ENCODE results near the gene TPRX1.
A peak's percentile ranks its signal among the peaks of the same experiment; 100 is the strongest.
"Not testable (repeated sequence)": the region's sequence is repeated elsewhere in the genome, so short reads cannot be mapped to it uniquely, and the experiment has no call there.

Gene TPRX1

GRCh38 chr19:47801270-47801669 lies 3.1 kb downstream of the TPRX1 start:
- DNase-seq, result no peak

- DNase-seq, result no peak
Measured at GRCh38 chr19:47798904-47799266, 5.5 kb downstream of the TPRX1 start.

GRCh38 chr19:47797996-47798903 lies 6.1 kb downstream of the TPRX1 start:
- no peak for DNase-seq

- no peak for DNase-seq
Measured at GRCh38 chr19:47796785-47797184, 7.6 kb downstream of the TPRX1 start.

DNA sequence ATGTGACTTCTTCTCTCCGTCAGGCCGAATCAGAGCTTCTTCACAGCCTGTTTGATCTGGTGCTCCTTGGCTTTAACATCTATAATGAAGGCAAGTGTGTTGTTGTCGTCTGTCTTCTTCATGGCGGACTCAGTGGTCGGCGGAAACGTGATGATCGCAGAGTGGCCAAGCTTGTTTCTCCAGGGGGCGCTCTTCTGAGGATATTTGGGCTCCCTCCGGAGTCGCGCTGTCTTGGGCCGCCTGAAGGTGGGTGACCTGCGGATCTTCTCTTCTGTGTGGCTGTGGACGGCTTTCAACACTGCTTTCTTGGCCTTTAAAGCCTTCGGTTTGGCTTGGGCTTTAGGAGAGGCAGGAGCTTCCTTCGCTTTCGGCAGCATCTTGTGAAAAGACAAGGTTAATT lies 9.8 kb downstream of the TPRX1 start:
- DNase-seq, result no peak

DNA sequence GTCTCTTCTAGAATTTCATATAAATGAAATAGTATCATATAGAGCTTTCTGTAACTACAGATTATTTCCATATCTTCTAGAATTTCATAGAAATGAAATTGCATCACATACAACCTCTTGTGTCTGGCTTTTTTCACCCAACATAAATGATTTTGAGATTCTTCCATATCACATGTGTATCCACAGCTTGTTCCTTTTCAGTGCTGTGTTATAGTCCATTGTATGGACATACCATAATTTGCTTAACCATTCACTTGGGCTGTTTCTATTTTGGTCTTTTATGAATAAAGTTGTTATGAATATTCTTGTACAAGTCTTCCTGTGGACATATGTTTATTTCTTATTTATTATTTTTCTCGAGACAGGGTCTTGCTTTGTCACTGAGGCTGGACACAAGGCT lies 11.7 kb downstream of the TPRX1 start:
- DNase-seq, result no peak

GRCh38 chr19:47790398-47790814 lies 13.9 kb downstream of the TPRX1 start:
- peak; percentile 69 for DNase-seq

DNA sequence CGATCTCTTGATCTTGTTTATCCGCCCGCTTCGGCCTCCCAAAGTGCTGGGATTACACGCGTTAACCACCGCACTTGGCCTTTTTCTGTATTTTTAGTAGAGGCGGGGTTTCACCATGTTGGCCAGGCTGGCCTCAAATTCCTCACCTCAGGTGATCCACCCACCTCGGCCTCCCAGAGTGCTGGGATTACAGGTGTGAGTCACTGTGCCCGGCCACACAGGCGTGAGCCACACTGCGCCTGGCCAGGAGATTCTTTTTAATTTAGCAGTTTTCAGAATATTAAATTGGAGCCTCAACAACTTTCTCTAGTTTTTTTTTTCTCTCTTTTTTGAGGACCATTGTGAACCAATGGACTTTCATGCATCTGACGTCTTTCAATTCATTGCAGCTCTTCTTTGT lies 14.5 kb downstream of the TPRX1 start:
- not testable (repeated sequence) for DNase-seq

DNA sequence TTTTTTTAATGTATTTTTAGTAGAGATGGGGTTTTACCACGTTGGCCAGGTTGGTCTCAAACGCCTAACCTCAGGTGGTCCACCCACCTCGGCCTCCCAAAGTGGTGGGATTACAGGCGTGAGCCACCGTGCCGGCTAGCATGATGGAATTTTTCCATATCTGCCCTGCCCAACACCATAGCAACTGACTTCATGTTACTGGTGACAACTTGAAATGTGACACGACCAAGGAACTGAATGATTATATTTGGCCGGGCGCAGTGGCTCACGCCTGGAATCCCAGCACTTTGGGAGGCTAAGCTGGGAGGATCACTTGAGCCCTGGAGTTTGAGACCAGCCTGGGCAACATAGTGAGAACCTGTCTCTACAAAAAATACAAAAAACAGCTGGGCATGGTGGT lies 17.0 kb downstream of the TPRX1 start:
- not testable (repeated sequence) for DNase-seq

GRCh38 chr19:47786566-47786965 lies 17.8 kb downstream of the TPRX1 start:
- DNase-seq, result no peak

DNA sequence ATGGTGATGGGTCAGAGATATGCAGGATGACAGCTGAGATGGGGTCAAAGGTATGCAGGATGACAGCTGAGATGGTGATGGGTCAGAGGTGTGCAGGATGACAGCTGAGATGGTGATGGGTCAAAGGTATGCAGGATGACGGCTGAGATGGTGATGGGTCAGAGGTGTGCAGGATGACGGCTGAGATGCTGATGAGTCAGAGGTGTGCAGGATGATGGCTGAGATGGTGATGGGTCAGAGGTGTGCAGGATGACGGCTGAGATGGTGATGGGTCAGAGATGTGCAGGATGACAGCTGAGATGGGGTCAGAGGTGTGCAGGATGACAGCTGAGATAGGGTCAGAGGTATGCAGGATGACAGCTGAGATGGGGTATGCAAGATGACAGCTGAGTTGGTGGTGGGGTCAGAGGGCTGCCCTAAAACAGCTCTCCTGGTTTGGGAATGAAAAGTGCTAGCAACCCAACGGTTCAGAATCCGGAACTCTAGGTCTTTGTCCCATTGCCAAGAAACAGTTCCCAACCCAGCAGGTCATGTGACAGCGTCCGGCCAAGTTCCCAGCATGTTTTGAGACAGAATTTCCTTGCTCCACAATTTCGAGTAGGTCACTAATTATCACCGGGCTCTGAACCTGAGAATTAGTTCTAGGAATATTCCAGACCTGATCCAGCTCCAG lies 22.6 kb downstream of the TPRX1 start:
- DNase-seq, result no peak

DNA sequence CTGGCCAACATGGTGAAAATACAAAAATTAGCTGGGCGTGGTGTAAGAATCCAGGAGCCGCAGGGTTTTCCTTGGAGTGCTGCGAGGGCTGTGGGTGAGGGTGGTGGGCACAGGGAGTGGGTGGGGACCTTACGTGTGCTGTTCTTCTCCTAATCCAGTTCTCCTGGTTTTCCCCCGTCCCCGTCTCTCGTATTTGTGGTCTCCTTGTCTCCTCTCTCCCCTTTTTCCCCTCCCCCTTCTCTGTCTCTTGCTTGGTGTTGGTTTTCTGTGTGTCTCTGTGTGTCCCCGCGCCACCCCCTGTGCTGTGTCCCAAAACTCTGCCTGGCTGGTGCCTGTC lies 24.2 kb downstream of the TPRX1 start:
- DNase-seq, result no peak

- DNase-seq, result no peak
Measured at GRCh38 chr19:47779524-47780214, 24.7 kb downstream of the TPRX1 start.

GRCh38 chr19:47778954-47779351 lies 25.4 kb downstream of the TPRX1 start:
- no peak for DNase-seq

GRCh38 chr19:47778049-47778953 lies 26.1 kb downstream of the TPRX1 start, which contains the start of gene SELENOW:
Gene SELENOW, plus strand, starts transcription at chr19:47778703. Its CDS starts 83 bp downstream, at chr19:47778786.
- DNase-seq, result peak; percentile 74

- DNase-seq, result not testable (repeated sequence)
Measured at GRCh38 chr19:47777245-47778048, 26.9 kb downstream of the TPRX1 start.

DNA sequence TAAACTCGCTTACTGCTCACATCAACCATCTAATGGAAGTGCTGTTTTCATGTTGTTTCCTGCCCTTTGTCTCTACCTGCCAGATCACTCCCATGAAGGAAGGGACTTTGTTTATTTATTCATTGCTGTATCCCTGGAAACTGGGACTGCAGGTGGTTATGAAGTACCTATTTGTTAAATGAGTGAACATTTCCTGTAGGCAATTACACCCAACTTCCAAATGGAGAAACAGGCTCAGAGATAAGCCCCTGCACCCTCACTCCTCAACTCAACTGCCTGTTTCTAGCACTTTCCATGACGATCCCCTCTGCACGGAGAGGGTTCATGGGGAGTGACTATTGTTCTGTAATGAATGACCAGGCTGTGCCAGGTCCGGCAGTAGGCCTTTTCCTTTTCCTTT lies 27.8 kb downstream of the TPRX1 start:
- DNase-seq, result no peak

DNA sequence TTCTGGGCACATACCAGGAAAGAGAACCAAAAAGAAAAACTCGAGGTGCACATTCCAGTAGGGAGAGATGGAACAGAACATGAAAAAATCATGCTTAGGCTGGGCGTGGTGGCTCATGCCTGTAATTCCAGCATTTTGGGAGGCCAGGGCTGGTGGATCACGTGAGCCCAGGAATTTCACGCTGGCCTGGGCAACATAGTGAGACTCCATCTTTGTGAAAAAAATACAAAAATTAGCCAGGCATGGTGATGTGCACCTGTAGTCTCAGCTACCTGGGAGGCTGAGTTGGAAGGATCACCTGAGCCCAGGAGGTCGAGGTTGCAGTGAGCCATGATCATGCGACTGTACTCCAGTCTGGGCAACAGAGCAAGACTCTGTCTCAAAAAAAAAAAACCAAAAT lies 33.1 kb downstream of the TPRX1 start:
- not testable (repeated sequence) for DNase-seq

- no peak for DNase-seq
Measured at GRCh38 chr19:47769534-47769933, 34.8 kb downstream of the TPRX1 start.

DNA sequence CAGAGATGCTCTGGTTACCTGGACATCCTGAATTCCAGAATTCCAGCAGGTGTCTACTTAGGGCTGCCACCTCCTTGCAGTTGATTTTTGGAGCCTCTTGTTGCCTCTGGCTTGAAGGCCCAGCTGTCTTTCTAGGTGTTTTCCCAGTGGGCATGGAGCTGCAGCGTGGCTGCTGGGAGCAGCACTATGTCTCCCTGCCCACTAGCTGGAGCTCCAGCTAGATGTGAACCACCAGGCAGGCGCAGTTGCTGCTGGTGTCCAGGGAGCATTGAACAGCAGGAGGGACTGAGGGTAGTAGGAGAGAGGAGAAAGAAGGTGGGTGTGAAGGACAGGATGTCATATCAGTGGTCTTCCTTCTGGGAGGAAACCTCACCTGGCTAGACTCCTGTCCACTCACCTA lies 35.7 kb downstream of the TPRX1 start:
- no peak for DNase-seq

- DNase-seq, result no peak
Measured at GRCh38 chr19:47767349-47767748, 37.0 kb downstream of the TPRX1 start.

- DNase-seq, result no peak
Measured at GRCh38 chr19:47766670-47767069, 37.7 kb downstream of the TPRX1 start.

All from CD4-positive, alpha-beta T cell treated with Interferon gamma for 1 hour (primary cell).